LNCaP clone FGC (cell line): Measurements from ENCODE around the gene BLID.

Experiments used
- DNase-seq: peaks from one replicate; pipeline ENCODE4 v3.0.0-alpha.2; 2011; ENCODE audit warnings: low read depth
- H3K4me3 ChIP-seq: 2 replicates; pipeline ENCODE4 v1.5.1; 2011; ENCODE audit warnings: mild to moderate bottlenecking, low read depth, low read length, control low read depth
- CTCF ChIP-seq: IDR thresholded peaks from 2 replicates; pipeline ENCODE4 v1.5.1; 2012; ENCODE audit warnings: mild to moderate bottlenecking; ENCODE audit not compliant: control insufficient read depth, insufficient read depth; ENCODE audit errors: extremely low read depth

BLID gene

GRCh38 chr11:122150216-122151124, 34.5 kb upstream of the BLID start:
- no peak for TF ChIP-seq CTCF
- no peak overlapping the region for H3K4me3 ChIP-seq
- DNase-seq: no peak

GRCh38 chr11:122149202-122149601, 33.2 kb upstream of the BLID start:
- TF ChIP-seq CTCF: no peak
- no peak overlapping the region for H3K4me3 ChIP-seq
- DNase-seq: no peak

GRCh38 chr11:122146475-122146874, 30.5 kb upstream of the BLID start:
- no peak overlapping the region for H3K4me3 ChIP-seq
- TF ChIP-seq CTCF: no peak
- no peak for DNase-seq

- H3K4me3 ChIP-seq: no peak overlapping the region
- no peak for TF ChIP-seq CTCF
- DNase-seq: no peak
Observed at GRCh38 chr11:122145715-122146274, 29.8 kb upstream of the BLID start.

GRCh38 chr11:122144752-122145151, 28.7 kb upstream of the BLID start:
- DNase-seq: no peak
- H3K4me3 ChIP-seq: no peak overlapping the region
- no peak for TF ChIP-seq CTCF

GRCh38 chr11:122141725-122142124, 25.7 kb upstream of the BLID start:
- H3K4me3 ChIP-seq: no peak overlapping the region
- DNase-seq: no peak
- TF ChIP-seq CTCF: no peak
